Astrocyte of the spinal cord (primary cell): ENCODE measurements around the gene BFAR.
A peak's percentile ranks its signal among the peaks of the same experiment; 100 is the strongest.
"Not testable (repeated sequence)": the region's sequence is repeated elsewhere in the genome, so short reads cannot be mapped to it uniquely, and the experiment has no call there.

ENCODE experiments used
- DNase-seq: peaks from one replicate; pipeline ENCODE4 v3.0.0; 2011; ENCODE audit warnings: low read depth, low spot score
- H3K4me3 ChIP-seq: 2 replicates; pipeline ENCODE4 v1.5.1; 2011; ENCODE audit warnings: low read depth, mild to moderate bottlenecking, low read length, moderate library complexity
- CTCF ChIP-seq: IDR thresholded peaks from 2 replicates; pipeline ENCODE4 v1.5.1; 2012; ENCODE audit warnings: low read depth, mild to moderate bottlenecking, low read length, inconsistent platforms
- in situ Hi-C: cut with HindIII; loops from 2 replicates; pipeline ENCODE4 v1.10.0; 2017; ENCODE audit warnings: low sequenced_read_pairs

Gene BFAR

GRCh38 chr16:14618566-14618965, 14.2 kb upstream of the BFAR start:
- in situ Hi-C loops: no loop called here
- no peak for TF ChIP-seq CTCF

DNA sequence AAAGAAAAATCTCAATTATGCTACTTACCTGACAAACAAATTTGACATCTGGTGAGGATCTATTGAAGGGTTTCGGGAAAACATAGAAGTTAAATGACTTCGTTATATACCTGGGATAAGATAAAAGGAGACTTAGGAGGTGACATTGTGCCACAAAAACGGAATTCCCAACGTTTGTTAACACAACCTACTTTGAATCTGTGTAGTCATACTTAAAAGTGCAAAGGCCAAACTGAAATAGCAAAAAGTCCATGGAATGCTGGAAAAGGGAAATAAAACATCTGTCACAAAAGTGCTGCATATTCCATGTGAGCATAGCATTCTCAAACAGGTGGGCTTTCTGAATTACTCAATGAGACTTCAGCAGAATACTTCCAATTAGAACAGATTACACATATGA, 5.7 kb upstream of the BFAR start:
- no peak for TF ChIP-seq CTCF
- in situ Hi-C loops: no loop called here
- no peak overlapping the region for H3K4me3 ChIP-seq
- no peak for DNase-seq

More at GRCh38 chr16:14618566-14618965, 14.2 kb upstream of the BFAR start:
- DNase-seq: no peak
- no peak overlapping the region for H3K4me3 ChIP-seq

DNA sequence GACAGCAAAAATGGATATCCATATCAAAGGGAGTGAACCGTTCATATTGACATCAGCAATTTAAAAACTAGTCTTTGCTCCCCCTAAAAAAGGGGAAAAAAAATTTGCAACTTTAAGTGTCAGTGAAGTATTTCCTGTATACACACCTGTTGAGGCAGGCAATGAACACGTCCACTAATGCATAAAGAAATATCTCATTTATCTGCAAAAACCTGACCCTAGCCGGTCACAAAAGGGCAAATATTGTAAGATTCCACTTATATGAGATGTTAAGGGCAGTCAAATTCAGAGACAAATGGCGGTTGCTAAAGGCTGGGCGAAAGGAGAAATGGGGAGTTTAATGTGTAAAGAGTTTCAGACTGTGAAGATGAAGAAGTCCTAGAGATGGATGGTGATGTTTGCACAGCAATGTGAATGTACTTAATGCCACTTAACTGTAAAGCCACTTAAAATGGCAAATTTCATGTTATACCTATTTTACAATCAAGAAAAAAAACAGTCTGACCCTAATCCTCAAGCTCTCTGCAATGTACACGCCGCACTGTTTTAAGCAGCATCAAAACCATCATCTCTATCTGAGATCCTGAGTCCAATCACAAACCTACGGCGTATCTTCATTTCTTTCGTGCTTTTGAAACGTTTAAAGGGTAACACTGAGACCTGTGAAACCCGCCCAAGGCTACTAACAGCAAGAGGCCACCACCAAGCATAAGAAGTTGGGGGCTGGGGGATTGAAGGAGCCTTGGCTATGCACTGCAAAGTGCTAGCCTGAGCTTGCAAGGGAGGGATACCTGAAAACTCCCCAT, 3.7 kb upstream of the BFAR start:
- TF ChIP-seq CTCF: no peak
- no peak for DNase-seq
- H3K4me3 ChIP-seq: peak overlapping the region; percentile 93
- in situ Hi-C loops: no loop called here

- DNase-seq: peak; percentile 18
- H3K4me3 ChIP-seq: peak overlapping the region; percentile 93
- in situ Hi-C loops: no loop called here
- TF ChIP-seq CTCF: no peak
Measured at GRCh38 chr16:14629612-14629918, 3.2 kb upstream of the BFAR start.

GRCh38 chr16:14629919-14630619, 2.7 kb upstream of the BFAR start, which contains the start of gene PARN:
Gene PARN, minus strand, starts transcription at chr16:14630260. Its CDS starts 135 bp downstream, at chr16:14630125.
- peak within 1 kb of the TSS; percentile 93 for H3K4me3 ChIP-seq
- DNase-seq: peak; percentile 97
- in situ Hi-C loops: no loop called here
- no peak for TF ChIP-seq CTCF

DNA sequence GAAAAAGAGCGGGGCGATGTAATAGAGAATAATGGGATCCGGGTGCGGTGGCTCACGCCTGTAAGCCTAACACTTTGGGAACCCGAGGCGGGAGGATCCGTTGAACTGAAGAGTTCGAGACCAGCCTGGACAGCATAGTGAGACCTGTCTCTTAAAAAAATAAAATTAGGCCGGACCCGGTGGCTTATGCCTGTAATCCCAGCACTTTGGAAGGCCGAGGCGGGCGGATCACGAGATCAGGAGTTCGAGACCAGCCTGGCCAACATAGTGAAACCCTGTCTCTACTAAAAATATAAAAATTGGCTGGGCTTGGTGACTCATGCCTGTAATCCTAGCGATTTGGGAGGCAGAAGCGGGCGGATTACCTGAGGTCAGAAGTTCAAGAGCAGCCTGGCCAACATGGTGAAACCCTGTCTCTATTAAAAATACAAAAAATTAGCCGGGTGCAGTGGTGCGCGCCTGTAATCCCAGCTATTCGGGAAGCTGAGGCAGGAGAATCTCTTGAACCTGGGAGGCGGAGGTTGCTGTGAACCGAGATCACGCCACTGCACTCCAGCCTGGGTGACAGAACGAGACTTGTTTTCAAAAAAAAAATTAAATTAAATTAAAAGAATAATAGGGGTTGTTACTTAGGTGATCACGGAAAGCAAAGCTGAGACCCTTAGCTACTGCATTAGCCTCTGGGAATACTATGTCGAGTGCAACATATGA, 2.0 kb upstream of the BFAR start:
- DNase-seq: not testable (repeated sequence)

DNA sequence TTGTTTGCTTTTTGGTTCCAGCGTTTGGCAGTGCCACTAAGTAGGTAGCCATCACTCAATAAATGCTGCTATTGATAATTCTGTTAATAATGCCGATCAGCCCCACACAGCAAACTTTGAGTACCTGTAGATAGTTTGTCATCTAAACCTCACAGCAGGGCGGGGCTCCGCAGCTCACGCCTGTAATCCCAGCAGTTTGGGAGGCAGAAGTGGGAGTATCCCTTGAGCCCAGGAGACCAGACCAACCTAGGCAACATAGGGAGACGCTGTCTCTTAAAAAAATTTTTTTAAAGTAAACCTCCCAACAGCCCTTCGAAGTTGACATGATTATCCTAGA, 1.6 kb downstream of the BFAR start:
- no peak for DNase-seq
- in situ Hi-C loops: no loop called here
- H3K4me3 ChIP-seq: peak overlapping the region; percentile 96
- TF ChIP-seq CTCF: no peak

More for the DNA sequence above, 2.0 kb upstream of the BFAR start:
- H3K4me3 ChIP-seq, in situ Hi-C loops: not testable (repeated sequence)
